Stimulated activated CD4-positive, alpha-beta T cell treated with anti-CD3 and anti-CD28 coated beads, Interleukin-4, amount 100 ng/mL, for 1 hour (primary cell): ENCODE data around the gene TRAPPC2L.
A peak's percentile ranks its signal among the peaks of the same experiment; 100 is the strongest.
"Not testable (repeated sequence)": the region's sequence is repeated elsewhere in the genome, so short reads cannot be mapped to it uniquely, and the experiment has no call there.

Experiments
- DNase-seq: peaks from one replicate; pipeline ENCODE4 v3.0.0-alpha.2; 2020

The TRAPPC2L gene

DNA sequence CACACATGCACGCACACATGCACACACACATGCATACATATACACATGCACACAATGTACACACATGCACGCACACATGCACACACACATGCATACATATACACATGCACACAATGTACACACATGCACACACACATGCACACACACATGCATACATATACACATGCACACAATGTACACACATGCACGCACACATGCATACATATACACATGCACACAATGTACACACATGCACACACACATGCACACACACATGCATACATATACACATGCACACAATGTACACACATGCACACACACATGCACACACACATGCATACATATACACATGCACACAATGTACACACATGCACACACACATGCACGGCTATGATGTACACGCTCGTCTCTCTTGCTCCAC lies 37.3 kb downstream of the TRAPPC2L start:
- DNase-seq, result not testable (repeated sequence)

DNA sequence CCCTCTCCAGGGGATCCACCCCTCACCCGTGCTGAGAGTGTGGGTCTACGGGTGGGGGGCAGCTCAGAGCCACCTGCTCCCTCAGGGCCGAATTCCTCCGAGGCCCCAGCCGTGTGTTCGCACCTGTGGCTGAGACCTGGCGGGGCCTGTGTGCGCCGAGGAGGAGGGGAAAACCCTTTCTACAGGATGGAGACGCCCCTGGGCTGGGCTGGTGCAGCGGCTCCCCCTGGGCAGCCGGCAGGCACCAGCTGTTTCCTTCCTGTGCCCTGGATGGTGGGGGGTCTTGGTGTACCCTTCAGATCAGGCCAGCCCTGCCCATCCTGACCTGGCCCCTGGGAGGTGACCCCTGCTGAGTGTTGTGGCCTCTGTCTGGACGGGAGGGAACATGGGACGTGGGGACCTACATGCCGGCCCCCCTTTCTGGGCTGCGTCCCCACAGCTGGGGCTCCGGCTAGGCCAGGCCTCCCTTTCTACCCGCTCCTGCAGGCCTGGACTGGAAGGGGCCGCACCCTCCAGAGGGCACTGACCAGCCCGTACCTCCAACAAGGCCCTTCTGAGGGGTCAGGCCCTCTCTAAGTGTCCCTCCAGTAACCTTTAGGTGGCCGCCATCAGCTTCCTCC lies 37.9 kb downstream of the TRAPPC2L start:
- DNase-seq, result no peak

- DNase-seq, result no peak
Observed at GRCh38 chr16:88895335-88895734, 38.4 kb downstream of the TRAPPC2L start.

DNA sequence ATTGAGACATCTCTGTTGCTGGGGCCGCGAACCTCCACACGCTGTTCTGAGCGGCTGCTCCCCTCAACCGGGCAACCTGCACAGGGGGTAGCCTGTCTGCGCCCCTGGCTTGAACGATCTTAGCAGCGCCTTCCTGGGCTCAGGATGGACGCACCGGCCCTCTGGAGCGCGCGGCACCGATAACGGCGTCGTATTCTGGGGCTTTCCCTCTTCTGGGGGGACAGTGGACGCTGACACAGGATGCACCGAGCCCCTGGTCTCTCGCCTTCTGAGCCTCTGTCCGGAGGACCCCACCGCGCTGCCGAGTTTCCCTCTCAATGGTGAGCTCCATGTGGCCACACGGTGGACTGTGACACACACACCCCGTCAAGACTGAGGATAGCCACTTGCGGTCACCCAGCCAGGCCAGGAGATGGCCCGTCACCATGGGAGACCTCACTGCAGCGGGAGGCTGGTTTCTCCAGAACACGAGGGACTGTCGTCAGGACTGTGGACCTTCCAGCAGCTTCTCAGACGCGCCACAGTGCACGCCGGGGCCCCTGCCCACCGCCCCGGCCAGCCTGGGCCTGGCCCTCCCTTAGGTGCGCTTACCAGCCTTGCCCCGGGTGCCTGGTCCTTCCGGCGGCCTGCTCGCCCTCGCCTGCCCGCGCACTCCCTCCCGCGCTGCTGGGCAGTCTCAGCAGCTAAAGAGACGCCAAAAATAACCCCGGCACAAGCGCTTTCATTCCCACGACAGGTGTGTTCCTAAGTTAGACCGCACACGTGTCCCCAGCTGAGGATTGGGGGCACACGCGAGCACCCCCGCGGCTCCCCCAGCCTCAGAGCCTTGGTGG lies 39.5 kb downstream of the TRAPPC2L start:
- no peak for DNase-seq

DNA sequence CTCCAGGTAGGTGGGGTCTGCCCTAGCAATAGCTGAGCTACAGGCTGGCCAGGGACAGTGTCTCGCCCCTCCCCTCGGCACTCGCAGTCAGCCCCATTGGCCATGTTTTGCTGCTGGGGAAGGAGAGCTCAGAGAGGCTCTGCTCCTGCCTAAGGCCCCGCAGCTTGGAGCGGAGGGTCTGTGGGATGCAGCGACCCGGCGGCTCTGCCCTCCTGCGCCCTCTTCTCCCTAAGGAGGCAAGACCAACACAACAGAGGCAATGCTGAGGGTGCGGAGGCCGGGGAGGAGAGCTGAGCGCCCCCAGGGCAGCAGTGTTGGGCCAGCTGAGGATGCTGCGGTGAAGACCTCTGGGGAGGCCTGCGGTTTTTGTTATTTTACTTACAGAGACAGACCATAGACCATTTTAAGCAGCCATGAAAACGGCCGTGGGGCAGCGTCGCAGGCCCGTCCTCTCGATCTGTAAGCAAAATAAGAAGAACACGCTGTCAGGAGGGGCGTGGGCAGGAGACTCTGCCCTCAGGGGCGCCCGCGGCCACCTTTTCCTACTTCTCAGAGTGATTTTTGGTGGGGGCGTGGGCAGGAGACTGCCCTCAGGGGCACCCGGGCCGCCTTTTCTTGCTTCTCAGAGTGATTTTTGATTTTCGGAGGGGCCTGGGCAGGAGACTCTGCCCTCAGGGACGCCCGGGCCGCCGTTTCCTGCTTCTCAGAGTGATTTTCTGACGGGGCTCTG lies 40.9 kb downstream of the TRAPPC2L start:
- DNase-seq, result no peak

- DNase-seq, result no peak
Observed at GRCh38 chr16:88899901-88900661, 43.2 kb downstream of the TRAPPC2L start.

DNA sequence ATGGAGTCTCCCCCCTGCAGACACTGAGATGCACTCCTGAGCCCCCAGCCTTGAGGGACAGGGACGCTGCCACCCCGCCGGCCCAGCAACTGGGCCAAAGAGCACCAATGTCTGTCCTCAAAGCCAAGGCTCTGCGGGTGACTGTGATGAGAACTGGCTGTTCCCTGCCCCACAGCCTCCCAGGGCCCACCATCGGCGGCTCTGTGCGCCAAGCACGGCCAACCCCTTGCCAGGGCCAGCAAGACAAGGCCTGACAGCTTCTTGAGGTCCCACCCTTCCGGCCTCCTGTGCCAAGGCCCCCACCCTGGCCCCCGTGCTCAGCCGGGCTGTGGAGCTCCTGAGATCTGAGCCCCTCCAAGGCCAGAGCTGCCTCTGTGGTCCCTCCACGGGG lies 43.7 kb downstream of the TRAPPC2L start:
- no peak for DNase-seq

DNA sequence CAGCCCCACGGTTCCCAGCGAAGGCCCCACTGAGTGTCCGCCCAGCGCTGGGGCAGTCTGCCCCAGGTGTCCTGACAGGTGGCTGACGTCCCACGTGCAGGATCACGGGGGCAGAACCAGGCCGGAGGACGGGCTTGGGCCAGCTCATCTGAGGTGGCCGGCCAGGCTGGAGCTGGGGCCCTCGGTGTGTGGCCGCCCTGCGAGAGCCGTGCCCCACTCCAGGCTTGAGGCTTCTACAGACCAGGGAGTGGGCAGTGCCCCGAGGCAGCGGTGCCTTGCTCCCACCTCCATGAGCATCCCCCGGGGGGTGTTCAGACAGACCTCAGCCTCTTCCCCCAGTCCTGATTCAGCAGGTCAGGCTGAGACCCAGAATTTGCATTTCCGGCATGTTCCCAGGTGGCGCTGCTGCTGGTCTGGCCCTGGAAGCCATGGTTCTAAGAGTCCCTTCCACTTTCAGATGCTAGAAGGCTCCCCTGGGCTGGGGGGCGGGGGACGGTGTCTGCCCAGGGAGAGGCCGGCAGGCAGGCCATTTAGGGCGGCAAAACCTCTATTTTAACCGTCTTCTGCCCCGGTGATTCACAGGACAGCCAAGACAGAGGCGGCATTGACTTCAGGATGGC lies 44.9 kb downstream of the TRAPPC2L start:
- DNase-seq, result no peak

DNA sequence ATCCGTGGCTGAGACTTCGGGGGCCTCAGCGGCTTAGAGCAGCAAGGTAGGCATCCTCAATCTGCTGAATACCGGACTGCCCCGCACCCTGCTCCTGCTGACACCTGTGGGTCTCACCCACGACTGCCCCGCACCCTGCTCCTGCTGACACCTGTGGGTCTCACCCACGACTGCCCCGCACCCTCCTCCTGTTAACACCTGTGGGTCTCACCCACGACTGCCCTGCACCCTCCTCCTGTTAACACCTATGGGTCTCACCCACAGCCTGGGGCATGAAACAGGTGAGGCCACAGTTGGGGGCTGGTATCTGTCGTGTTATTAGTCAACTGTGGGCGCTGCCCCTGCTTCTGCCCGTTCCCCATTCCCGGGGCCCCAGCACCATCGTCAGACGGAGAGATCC lies 45.8 kb downstream of the TRAPPC2L start:
- no peak for DNase-seq

- no peak for DNase-seq
Observed at GRCh38 chr16:88903267-88903666, 46.3 kb downstream of the TRAPPC2L start.

DNA sequence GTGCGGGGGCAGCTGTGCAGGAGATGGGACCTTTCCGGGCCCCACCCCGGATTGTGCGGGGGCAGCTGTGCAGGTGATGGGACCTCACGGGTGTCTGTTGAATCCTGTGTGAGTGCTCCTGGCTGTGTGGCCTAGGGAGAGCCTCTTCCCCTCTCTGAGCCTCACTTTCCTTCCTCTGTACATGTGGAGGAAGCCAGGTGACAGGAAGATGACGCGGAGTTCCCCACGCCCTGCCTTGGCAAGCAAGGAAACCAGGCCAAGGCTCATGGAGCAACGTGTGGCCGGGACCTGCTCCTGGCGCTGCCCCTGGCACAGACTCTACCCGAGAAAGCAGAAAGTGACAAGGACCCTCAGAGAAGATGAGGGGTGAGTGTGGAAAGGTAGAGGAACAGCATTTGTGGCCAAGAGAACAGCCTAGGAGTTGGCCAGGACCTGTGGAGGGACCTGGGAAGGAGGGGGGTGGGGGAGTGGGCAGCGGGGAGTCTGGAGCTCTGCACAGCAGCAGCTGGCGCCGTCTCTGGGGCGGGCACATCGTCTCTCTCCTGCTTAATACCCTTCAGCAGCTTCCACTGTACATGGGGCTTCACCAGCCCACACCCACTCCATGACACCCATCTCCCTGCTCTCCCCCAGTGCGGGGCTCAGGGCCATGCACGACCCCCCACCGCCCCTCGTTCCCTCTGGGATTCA lies 47.9 kb downstream of the TRAPPC2L start:
- DNase-seq, result no peak

DNA sequence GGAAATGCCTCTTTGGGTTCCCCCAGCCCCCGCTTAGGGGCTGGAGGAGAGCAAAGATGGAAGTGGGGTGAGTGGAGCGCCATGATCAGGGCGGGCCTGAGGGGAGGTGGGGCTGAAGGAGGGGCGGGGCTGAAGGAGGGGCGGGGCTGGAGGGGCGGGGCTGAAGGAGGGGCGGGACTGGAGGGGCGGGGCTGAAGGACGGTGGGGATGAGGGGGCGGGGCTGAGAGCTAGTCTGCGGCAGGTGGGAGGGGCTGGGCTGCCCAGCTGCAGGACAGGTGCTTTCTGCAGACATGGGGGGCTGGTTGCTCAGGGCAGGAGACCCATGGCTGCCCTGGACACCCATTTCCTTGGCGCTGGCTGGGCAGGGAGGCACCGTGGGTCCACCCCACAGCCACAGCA lies 48.6 kb downstream of the TRAPPC2L start:
- peak; percentile 22 for DNase-seq

- DNase-seq, result no peak
Observed at GRCh38 chr16:88906020-88906419, 49.1 kb downstream of the TRAPPC2L start.

DNA sequence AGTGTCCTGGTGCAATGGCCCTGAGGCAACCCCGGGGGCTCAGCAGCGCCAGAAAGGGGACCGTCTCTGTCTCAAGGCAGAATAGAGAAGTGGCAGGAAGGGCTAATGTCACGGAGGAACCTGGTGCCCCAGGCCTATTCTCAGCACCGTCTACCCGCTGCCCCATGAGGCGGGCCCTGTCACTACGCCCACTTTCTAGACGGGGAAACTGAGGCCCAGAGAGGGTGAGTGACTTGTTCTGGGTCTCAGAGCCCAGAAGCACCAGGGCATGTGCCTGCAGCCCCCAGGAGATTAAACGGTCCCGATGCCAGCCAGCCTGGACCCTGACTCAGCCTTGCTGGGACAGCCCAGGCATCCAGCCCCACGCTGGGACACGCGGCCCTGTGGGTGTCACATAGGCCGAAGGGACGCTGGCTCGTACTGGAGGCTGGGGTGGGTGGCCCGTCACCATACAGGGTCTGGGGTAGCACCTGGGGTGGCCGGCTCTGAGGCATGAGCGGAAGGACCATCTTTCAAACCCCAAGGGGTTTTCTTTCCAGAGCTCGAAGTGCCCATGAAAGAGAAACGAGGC lies 49.7 kb downstream of the TRAPPC2L start:
- DNase-seq, result no peak

GRCh38 chr16:88907768-88908167 lies 50.8 kb downstream of the TRAPPC2L start:
- no peak for DNase-seq

- DNase-seq, result no peak
Observed at GRCh38 chr16:88908307-88908706, 51.4 kb downstream of the TRAPPC2L start.

DNA sequence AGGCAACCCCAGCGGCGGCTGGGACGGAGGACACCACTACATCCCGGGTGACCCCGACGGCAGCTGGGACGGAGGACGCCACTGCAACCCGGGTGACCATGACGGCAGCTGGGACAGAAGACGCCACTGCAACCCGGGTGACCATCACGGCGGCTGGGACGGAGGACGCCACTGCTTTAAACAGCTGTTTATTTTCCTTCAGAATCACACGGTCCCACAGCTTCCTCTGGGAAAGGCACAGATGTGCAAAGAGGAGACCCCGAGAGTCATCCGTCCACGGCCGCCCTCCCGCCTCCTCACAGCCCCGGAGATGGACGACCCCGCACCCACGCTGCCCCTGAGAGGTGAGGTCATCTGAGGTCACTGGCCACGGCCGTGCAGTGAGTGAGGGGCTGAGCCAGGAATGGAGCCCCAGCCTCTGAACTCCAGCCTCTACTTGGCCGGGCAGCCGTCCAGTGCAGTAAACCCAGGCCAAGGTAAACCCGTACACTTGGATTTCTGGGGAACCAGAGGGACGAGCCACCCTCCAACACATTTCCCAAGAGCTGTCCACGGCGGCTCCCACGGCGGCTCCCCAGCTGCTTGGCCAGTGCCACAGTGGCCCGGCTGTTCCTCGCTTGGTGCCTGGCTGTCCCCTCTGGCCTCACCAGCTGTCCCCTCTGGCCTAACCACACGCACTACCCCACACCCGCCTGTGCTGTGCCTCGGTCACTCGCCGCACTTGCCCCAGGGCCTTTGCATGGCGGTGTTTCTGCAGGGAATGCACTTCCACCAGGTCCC lies 52.7 kb downstream of the TRAPPC2L start:
- DNase-seq, result no peak

GRCh38 chr16:88910284-88911135 lies 53.6 kb downstream of the TRAPPC2L start:
- no peak for DNase-seq

GRCh38 chr16:88911136-88911945 lies 54.4 kb downstream of the TRAPPC2L start:
- DNase-seq, result no peak
